ENCODE data around the gene SSBP3.
"Not testable (repeated sequence)": the region's sequence is repeated elsewhere in the genome, so short reads cannot be mapped to it uniquely, and the experiment has no call there.

DNA sequence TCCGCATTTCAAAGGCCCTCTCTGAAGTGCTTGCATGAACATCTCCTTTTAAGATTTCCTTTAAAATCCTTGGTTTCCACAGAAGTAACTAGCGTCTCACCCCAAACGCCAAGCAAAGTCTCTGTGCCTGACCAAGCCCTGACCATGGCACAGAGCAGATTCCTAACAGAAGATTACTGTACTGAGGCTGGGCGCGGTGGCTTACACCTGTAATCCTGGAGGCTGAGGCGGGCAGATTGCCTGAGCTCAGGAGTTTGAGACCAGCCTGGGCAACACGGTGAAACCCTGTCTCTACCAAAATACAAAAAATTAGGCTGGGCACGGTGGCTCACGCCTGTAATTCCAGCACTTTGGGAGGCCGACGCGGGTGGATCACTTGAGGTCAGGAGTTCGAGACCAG is 60.6 kb downstream of the SSBP3 start:
- TF ChIP-seq, protein P1, sequence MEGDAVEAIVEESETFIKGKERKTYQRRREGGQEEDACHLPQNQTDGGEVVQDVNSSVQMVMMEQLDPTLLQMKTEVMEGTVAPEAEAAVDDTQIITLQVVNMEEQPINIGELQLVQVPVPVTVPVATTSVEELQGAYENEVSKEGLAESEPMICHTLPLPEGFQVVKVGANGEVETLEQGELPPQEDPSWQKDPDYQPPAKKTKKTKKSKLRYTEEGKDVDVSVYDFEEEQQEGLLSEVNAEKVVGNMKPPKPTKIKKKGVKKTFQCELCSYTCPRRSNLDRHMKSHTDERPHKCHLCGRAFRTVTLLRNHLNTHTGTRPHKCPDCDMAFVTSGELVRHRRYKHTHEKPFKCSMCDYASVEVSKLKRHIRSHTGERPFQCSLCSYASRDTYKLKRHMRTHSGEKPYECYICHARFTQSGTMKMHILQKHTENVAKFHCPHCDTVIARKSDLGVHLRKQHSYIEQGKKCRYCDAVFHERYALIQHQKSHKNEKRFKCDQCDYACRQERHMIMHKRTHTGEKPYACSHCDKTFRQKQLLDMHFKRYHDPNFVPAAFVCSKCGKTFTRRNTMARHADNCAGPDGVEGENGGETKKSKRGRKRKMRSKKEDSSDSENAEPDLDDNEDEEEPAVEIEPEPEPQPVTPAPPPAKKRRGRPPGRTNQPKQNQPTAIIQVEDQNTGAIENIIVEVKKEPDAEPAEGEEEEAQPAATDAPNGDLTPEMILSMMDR (IDR thresholded peaks at IDR 0.05), result not testable (repeated sequence)
- TF ChIP-seq POLR2AphosphoS5 (IDR thresholded peaks at IDR 0.05); EP300 (IDR thresholded peaks at IDR 0.05); POLR2A (IDR thresholded peaks at IDR 0.05; ENCODE audit: low read depth): not testable (repeated sequence)
